Measurements from ENCODE around the gene TMEM40.

TMEM40 gene

DNA sequence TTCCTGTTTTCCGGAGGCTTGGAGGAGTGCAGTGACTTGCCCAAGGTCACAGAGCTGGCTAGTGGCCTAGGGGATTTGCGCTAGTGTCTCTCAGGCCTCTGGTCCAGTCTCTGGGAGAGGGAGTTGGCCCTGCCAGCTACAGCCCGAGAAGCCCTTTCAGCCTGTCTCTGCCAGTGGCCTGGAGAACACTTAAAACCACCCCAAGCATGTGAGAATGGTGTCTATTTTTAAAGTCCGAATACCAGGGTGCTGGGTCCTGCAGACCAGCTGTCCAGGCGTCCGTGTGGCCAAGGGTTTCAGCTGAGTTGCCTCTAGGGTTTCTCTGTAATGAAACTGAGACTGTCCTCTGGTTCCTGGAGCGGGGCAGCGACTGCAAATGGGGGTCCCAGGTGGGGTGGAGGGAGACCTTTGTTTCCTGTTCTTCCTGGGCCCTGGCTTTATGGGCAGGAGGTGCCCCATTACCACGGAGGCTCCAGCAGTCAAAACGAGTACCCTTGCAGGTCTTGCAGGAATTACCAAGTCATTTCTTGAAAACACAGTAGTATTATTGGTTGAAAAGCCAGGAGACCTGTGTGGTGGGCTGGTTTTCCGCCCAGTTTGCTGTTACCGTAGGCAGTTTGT, 39.6 kb upstream of the TMEM40 start:
- Histone ChIP-seq H3K9me2 (replicated peaks; ENCODE audit: low read depth, low read length) (no peaks in the 10 kb centered on the region), H3K4me2 (ENCODE audit: low read depth, low read length, poor library complexity, severe bottlenecking) (no peak overlapping the region)
- TF ChIP-seq, protein P1, sequence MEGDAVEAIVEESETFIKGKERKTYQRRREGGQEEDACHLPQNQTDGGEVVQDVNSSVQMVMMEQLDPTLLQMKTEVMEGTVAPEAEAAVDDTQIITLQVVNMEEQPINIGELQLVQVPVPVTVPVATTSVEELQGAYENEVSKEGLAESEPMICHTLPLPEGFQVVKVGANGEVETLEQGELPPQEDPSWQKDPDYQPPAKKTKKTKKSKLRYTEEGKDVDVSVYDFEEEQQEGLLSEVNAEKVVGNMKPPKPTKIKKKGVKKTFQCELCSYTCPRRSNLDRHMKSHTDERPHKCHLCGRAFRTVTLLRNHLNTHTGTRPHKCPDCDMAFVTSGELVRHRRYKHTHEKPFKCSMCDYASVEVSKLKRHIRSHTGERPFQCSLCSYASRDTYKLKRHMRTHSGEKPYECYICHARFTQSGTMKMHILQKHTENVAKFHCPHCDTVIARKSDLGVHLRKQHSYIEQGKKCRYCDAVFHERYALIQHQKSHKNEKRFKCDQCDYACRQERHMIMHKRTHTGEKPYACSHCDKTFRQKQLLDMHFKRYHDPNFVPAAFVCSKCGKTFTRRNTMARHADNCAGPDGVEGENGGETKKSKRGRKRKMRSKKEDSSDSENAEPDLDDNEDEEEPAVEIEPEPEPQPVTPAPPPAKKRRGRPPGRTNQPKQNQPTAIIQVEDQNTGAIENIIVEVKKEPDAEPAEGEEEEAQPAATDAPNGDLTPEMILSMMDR (conservative IDR thresholded peaks at IDR 0.05; ENCODE audit: low read length) = no peak
- no peak for TF ChIP-seq EZH2phosphoT487 (IDR thresholded peaks at IDR 0.05; ENCODE audit: borderline replicate concordance)

DNA sequence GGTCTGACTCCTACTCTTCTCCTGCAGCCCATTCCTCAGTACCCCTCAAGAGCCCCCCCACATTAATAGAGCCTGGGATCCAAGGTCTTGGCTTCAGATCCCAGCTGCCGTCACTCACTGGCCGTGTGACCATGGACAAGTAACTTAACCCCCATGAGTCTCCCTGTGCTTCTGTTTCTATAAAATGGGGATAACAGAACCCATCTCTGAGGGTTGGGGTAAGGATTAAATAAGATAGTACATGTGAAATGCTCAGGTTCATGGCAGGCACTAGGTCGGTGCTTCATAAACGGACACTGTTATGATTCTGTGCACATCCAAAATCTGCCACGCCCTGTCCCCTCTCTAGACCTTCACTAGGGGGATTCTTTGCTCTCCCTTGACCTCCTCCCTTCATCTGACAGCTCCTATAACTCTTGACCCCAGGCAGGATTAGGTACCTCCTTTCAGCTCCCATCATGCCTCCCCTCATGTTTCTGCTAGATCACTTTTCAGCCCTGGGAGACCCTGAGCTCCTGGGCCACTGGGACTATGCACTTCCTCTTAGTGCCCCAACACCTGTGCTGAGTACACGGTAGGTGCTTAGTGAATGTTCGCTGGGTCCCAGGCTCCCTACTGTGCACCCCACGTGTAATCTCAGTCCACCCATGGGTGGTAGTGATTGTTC, 39.0 kb upstream of the TMEM40 start:
- no peaks in the 10 kb centered on the region for H4K20me1 ChIP-seq (ENCODE audit: insufficient read depth, low read length, poor library complexity, severe bottlenecking)
- no peaks in the 10 kb centered on the region for H3K4me1 ChIP-seq (ENCODE audit: insufficient read depth, low read length, poor library complexity, severe bottlenecking)
- H2AFZ ChIP-seq (ENCODE audit: low read length) = no peak overlapping the region

More for the DNA sequence above, 39.6 kb upstream of the TMEM40 start:
- no peaks in the 10 kb centered on the region for H3K4me1 ChIP-seq (ENCODE audit: insufficient read depth, low read length, poor library complexity, severe bottlenecking)
- no peaks in the 10 kb centered on the region for H3K79me2 ChIP-seq (ENCODE audit: insufficient read depth, low read length)
- no peaks in the 10 kb centered on the region for H3K36me3 ChIP-seq (ENCODE audit: insufficient read depth, low read length)
- no peaks in the 10 kb centered on the region for H3F3A ChIP-seq (ENCODE audit: low read depth)
- H4K20me1 ChIP-seq (ENCODE audit: insufficient read depth, low read length, poor library complexity, severe bottlenecking) = no peaks in the 10 kb centered on the region
- H3K9me3 ChIP-seq (ENCODE audit: insufficient read depth, low read depth, low read length) = no peaks in the 10 kb centered on the region
- no peak overlapping the region for H3K4me3 ChIP-seq (ENCODE audit: low read length, poor library complexity, severe bottlenecking)
- H3K9ac ChIP-seq (ENCODE audit: low read depth, low read length, poor library complexity, severe bottlenecking) = no peak overlapping the region
- no peak overlapping the region for H2AFZ ChIP-seq (ENCODE audit: low read length)
- no peaks in the 10 kb centered on the region for H3K27me3 ChIP-seq (ENCODE audit: insufficient read depth, low read length, poor library complexity, severe bottlenecking)

DNA sequence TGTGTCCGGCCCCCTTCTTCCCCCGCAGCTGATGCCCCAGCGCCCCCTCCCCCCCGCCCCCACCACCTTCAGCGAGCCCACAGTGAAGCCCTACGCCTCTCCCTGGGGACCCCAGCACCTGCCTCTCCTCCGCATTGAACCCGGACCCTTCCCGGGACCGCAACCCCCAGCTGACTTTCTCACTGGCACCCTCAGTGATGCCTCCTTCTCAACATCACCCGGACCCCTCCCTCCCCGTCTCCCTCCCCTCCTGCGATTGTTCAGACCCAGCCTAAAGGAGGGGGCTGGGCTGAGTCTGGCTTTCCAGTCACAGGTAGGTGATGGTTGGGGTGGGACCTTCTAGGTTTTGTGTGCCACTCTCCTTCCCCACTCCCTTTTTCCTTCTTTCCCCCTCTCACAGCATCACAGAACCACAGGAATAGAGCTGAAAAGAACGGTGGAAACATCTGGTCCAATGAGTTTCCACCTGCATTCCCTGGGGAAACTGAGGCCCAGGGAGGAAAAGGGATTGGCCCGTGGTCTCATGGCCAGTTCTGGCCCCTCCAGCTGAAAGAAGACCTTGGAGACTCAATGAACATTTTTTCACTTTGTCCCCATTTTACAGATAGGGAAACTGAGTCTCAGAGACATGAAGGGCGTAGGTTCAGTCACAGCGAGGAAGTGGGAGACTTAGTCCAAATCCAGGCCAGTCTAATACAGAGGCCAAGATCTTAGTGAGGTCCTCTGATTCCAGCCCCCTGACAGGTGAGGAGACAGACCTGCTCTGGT, 38.2 kb upstream of the TMEM40 start:
- no peak overlapping the region for H3K4me2 ChIP-seq (ENCODE audit: low read depth, low read length, poor library complexity, severe bottlenecking)
- no peaks in the 10 kb centered on the region for H3K36me3 ChIP-seq (ENCODE audit: insufficient read depth, low read length)
- no peaks in the 10 kb centered on the region for H3K79me2 ChIP-seq (ENCODE audit: insufficient read depth, low read length)
- H3K9ac ChIP-seq (ENCODE audit: low read depth, low read length, poor library complexity, severe bottlenecking) = no peak overlapping the region
- H2AFZ ChIP-seq (ENCODE audit: low read length) = no peak overlapping the region
- H3F3A ChIP-seq (ENCODE audit: low read depth) = no peaks in the 10 kb centered on the region
- no peaks in the 10 kb centered on the region for H3K9me3 ChIP-seq (ENCODE audit: insufficient read depth, low read depth, low read length)
- TF ChIP-seq, protein P1 (conservative IDR thresholded peaks at IDR 0.05; ENCODE audit: low read length) = no peak
- TF ChIP-seq EZH2phosphoT487 (IDR thresholded peaks at IDR 0.05; ENCODE audit: borderline replicate concordance) = no peak
- H4K20me1 ChIP-seq (ENCODE audit: insufficient read depth, low read length, poor library complexity, severe bottlenecking) = no peaks in the 10 kb centered on the region
- H3K4me1 ChIP-seq (ENCODE audit: insufficient read depth, low read length, poor library complexity, severe bottlenecking) = no peaks in the 10 kb centered on the region
- H3K9me2 ChIP-seq (replicated peaks; ENCODE audit: low read depth, low read length) = no peaks in the 10 kb centered on the region
- no peak overlapping the region for H3K4me3 ChIP-seq (ENCODE audit: low read length, poor library complexity, severe bottlenecking)
- H3K27me3 ChIP-seq (ENCODE audit: insufficient read depth, low read length, poor library complexity, severe bottlenecking) = no peaks in the 10 kb centered on the region

More for the DNA sequence above, 39.0 kb upstream of the TMEM40 start:
- Histone ChIP-seq H3F3A (ENCODE audit: low read depth) (no peaks in the 10 kb centered on the region), H3K9me2 (replicated peaks; ENCODE audit: low read depth, low read length) (no peaks in the 10 kb centered on the region), H3K4me3 (ENCODE audit: low read length, poor library complexity, severe bottlenecking) (no peak overlapping the region), H3K4me2 (ENCODE audit: low read depth, low read length, poor library complexity, severe bottlenecking) (no peak overlapping the region), H3K9me3 (ENCODE audit: insufficient read depth, low read depth, low read length) (no peaks in the 10 kb centered on the region), H3K79me2 (ENCODE audit: insufficient read depth, low read length) (no peaks in the 10 kb centered on the region), H3K9ac (ENCODE audit: low read depth, low read length, poor library complexity, severe bottlenecking) (no peak overlapping the region), H3K27me3 (ENCODE audit: insufficient read depth, low read length, poor library complexity, severe bottlenecking) (no peaks in the 10 kb centered on the region), H3K36me3 (ENCODE audit: insufficient read depth, low read length) (no peaks in the 10 kb centered on the region)
- TF ChIP-seq EZH2phosphoT487 (IDR thresholded peaks at IDR 0.05; ENCODE audit: borderline replicate concordance) = no peak
- TF ChIP-seq, protein P1 (conservative IDR thresholded peaks at IDR 0.05; ENCODE audit: low read length) = no peak
